MM.1S (cell line): ENCODE data around the gene NFATC4.

Experiments
- DNase-seq: peaks from one replicate; pipeline ENCODE4 v3.0.0-alpha.2; 2015
- H2AFZ ChIP-seq: fragments of 300-600 bp; sonication (generic); 2 replicates; pipeline ENCODE4 v1.6.0; 2016; ENCODE audit warnings: antibody characterized with exemption, low read length
- H3F3A ChIP-seq: fragments of 300-600 bp; sonication (generic); 2 replicates; pipeline ENCODE4 v1.6.1; 2016; ENCODE audit warnings: mild to moderate bottlenecking, antibody characterized with exemption, low read length, moderate library complexity, mixed read lengths; ENCODE audit not compliant: insufficient read depth
- H3K27ac ChIP-seq: fragments of 300-600 bp; sonication (generic); 2 replicates; pipeline ENCODE4 v1.5.1; 2016; ENCODE audit warnings: mild to moderate bottlenecking, low read length
- H3K27me3 ChIP-seq: fragments of 300-600 bp; sonication (generic); replicated peaks from 2 replicates; pipeline ENCODE4 v1.6.0; 2016; ENCODE audit warnings: low read length; ENCODE audit not compliant: insufficient read depth
- H3K36me3 ChIP-seq: fragments of 300-600 bp; sonication (generic); replicated peaks from 2 replicates; pipeline ENCODE4 v1.6.1; 2016; ENCODE audit warnings: mild to moderate bottlenecking, low read length, mixed read lengths; ENCODE audit not compliant: insufficient read depth
- H3K4me1 ChIP-seq: fragments of 300-600 bp; sonication (generic); 2 replicates; pipeline ENCODE4 v1.6.1; 2016; ENCODE audit warnings: low read length, mixed read lengths
- H3K4me2 ChIP-seq: fragments of 300-600 bp; sonication (generic); 2 replicates; pipeline ENCODE4 v1.6.0; 2016; ENCODE audit warnings: low read depth, low read length
- H3K4me3 ChIP-seq: fragments of 300-600 bp; sonication (generic); 2 replicates; pipeline ENCODE4 v1.5.1; 2016; ENCODE audit warnings: low read length, mixed read lengths
- H3K79me2 ChIP-seq: fragments of 300-600 bp; sonication (generic); 2 replicates; pipeline ENCODE4 v1.6.1; 2016; ENCODE audit warnings: mixed run types, low read length, mixed read lengths
- H3K9ac ChIP-seq: fragments of 300-600 bp; sonication (generic); 2 replicates; pipeline ENCODE4 v1.6.1; 2016; ENCODE audit warnings: low read length, mixed read lengths
- H3K9me2 ChIP-seq: fragments of 300-600 bp; sonication (generic); replicated peaks from 2 replicates; pipeline ENCODE4 v1.6.1; 2016; ENCODE audit warnings: mild to moderate bottlenecking, low read length, mixed read lengths; ENCODE audit not compliant: insufficient read depth
- H3K9me3 ChIP-seq: fragments of 300-600 bp; sonication (generic); replicated peaks from 2 replicates; pipeline ENCODE4 v1.6.1; 2016; ENCODE audit warnings: mild to moderate bottlenecking, low read length, mixed read lengths; ENCODE audit not compliant: insufficient read depth
- H4K20me1 ChIP-seq: fragments of 300-600 bp; sonication (generic); 2 replicates; pipeline ENCODE4 v1.6.1; 2016; ENCODE audit warnings: mild to moderate bottlenecking, low read length, moderate library complexity, mixed read lengths; ENCODE audit not compliant: insufficient read depth
- CTCF ChIP-seq: fragments of 300-600 bp; sonication (generic); IDR thresholded peaks from 2 replicates; pipeline ENCODE4 v1.5.1; 2016; ENCODE audit warnings: antibody characterized with exemption, low read length, mixed read lengths
- EZH2 ChIP-seq: fragments of 300-600 bp; sonication (generic); optimal IDR thresholded peaks from 2 replicates; pipeline ENCODE3; 2017; ENCODE audit warnings: low read depth, mild to moderate bottlenecking, antibody characterized with exemption, low read length, mixed read lengths
- EZH2phosphoT487 ChIP-seq: fragments of 300-600 bp; sonication (generic); IDR thresholded peaks from 2 replicates; pipeline ENCODE4 v1.6.1; 2018; ENCODE audit warnings: antibody characterized with exemption, low read length

Gene NFATC4

GRCh38 chr14:24388474-24389179 lies 20.6 kb downstream of the NFATC4 start:
- Histone ChIP-seq H3K4me1 (no peaks in the 10 kb centered on the region), H3K9me3 (no peaks in the 10 kb centered on the region), H3K4me3 (no peak overlapping the region), H3K9ac (no peak overlapping the region), H4K20me1 (no peaks in the 10 kb centered on the region), H3K4me2 (no peak overlapping the region), H3K27ac (no peak overlapping the region), H3K79me2 (no peaks in the 10 kb centered on the region), H3F3A (no peaks in the 10 kb centered on the region), H3K27me3 (no peaks in the 10 kb centered on the region), H3K36me3 (no peaks in the 10 kb centered on the region), H2AFZ (no peak overlapping the region), H3K9me2 (no peaks in the 10 kb centered on the region)
- DNase-seq, result no peak
- TF ChIP-seq EZH2phosphoT487 (no peak), EZH2 (no peak), CTCF (no peak)

GRCh38 chr14:24389226-24389848 lies 21.4 kb downstream of the NFATC4 start:
- no peak overlapping the region for H2AFZ ChIP-seq
- no peaks in the 10 kb centered on the region for H3K27me3 ChIP-seq
- H3K4me2 ChIP-seq, result no peak overlapping the region
- H4K20me1 ChIP-seq, result no peaks in the 10 kb centered on the region
- H3K79me2 ChIP-seq, result no peaks in the 10 kb centered on the region
- no peak overlapping the region for H3K4me3 ChIP-seq
- H3K4me1 ChIP-seq, result no peaks in the 10 kb centered on the region
- H3K9ac ChIP-seq, result no peak overlapping the region
- H3K9me2 ChIP-seq, result no peaks in the 10 kb centered on the region
- H3F3A ChIP-seq, result no peaks in the 10 kb centered on the region
- H3K9me3 ChIP-seq, result no peaks in the 10 kb centered on the region
- no peak for TF ChIP-seq EZH2phosphoT487
- no peak for TF ChIP-seq CTCF
- TF ChIP-seq EZH2, result no peak
- no peak for DNase-seq
- H3K36me3 ChIP-seq, result no peaks in the 10 kb centered on the region
- no peak overlapping the region for H3K27ac ChIP-seq

- TF ChIP-seq CTCF (no peak), EZH2phosphoT487 (no peak), EZH2 (no peak)
- Histone ChIP-seq H4K20me1 (no peaks in the 10 kb centered on the region), H3K27ac (no peak overlapping the region), H3K9me3 (no peaks in the 10 kb centered on the region), H3K4me3 (no peak overlapping the region), H3K27me3 (no peaks in the 10 kb centered on the region), H2AFZ (no peak overlapping the region), H3F3A (no peaks in the 10 kb centered on the region), H3K79me2 (no peaks in the 10 kb centered on the region), H3K9me2 (no peaks in the 10 kb centered on the region), H3K36me3 (no peaks in the 10 kb centered on the region), H3K4me2 (no peak overlapping the region), H3K4me1 (no peaks in the 10 kb centered on the region), H3K9ac (no peak overlapping the region)
- no peak for DNase-seq
Observed at GRCh38 chr14:24390701-24391468, 22.9 kb downstream of the NFATC4 start.
